HUDEP-2 (cell line): Measurements from ENCODE around the gene PADI2.
A peak's percentile ranks its signal among the peaks of the same experiment; 100 is the strongest.

ENCODE experiments used
- DNase-seq, 76 experiments: peaks; one replicate each; lab custom pipeline; 2025; ENCODE audit not compliant: unreplicated experiment in 76 of 76; lab: John Stamatoyannopoulos, UW

PADI2 gene

GRCh38 chr1:17140279-17140678 is 21.0 kb upstream of the PADI2 start:
- no peak for DNase-seq

GRCh38 chr1:17139637-17140036 is 20.4 kb upstream of the PADI2 start:
- DNase-seq: no peak

GRCh38 chr1:17137441-17137840 is 18.2 kb upstream of the PADI2 start:
- DNase-seq: no peak

- no peak for DNase-seq
Measured at GRCh38 chr1:17136936-17137335, 17.7 kb upstream of the PADI2 start.

- no peak for DNase-seq
Measured at GRCh38 chr1:17136145-17136544, 16.9 kb upstream of the PADI2 start.

GRCh38 chr1:17135530-17135929 is 16.3 kb upstream of the PADI2 start:
- no peak for DNase-seq

GRCh38 chr1:17134724-17135123 is 15.5 kb upstream of the PADI2 start:
- DNase-seq: no peak

GRCh38 chr1:17134034-17134433 is 14.8 kb upstream of the PADI2 start:
- DNase-seq: no peak

GRCh38 chr1:17130138-17130635 is 10.9 kb upstream of the PADI2 start:
- DNase-seq: no peak

GRCh38 chr1:17128361-17128760 is 9.1 kb upstream of the PADI2 start:
- no peak for DNase-seq

GRCh38 chr1:17125756-17126237 is 6.5 kb upstream of the PADI2 start:
- DNase-seq: peak in 69 of 76 experiments; percentile 10 to 85 (median 56)

- no peak for DNase-seq
Measured at GRCh38 chr1:17123196-17124045, 4.2 kb upstream of the PADI2 start.

- no peak for DNase-seq
Measured at GRCh38 chr1:17122521-17123164, 3.4 kb upstream of the PADI2 start.

- DNase-seq: no peak
Measured at GRCh38 chr1:17121881-17122280, 2.6 kb upstream of the PADI2 start.

- DNase-seq: no peak
Measured at GRCh38 chr1:17120962-17121837, 1.9 kb upstream of the PADI2 start.

- DNase-seq: no peak
Measured at GRCh38 chr1:17120481-17120877, 1.2 kb upstream of the PADI2 start.

- no peak for DNase-seq
Measured at GRCh38 chr1:17119773-17120480, 676 bp upstream of the PADI2 start.

- no peak for DNase-seq
Measured at GRCh38 chr1:17118706-17119075, 560 bp downstream of the PADI2 start.

GRCh38 chr1:17118268-17118667 is 983 bp downstream of the PADI2 start:
- no peak for DNase-seq
